ENCODE results near the gene TUBB2B.

TUBB2B gene

DNA sequence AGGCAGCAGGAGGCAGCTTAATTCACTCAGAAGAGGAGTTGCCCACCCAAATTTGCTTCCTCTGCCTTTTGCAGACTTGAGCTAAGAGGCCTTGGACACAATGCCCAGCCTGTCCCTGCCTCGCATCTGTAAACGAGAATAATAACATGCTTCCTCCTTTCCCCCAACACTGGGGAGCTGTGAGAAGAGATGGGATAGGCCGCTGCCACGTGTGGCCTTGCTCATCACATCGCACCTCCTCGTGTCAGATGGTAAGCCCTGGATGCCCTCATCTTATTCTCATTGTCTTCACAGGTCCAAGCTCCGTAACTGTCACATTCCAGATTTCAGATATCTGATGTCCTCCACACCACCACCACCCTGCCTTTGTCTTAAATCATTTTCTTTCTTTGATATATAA lies 13.1 kb upstream of the TUBB2B start:
- TF ChIP-seq TAF1 (IDR thresholded peaks at IDR 0.05; ENCODE audit: borderline replicate concordance, low read depth, low read length) (no peak), POLR2A (IDR thresholded peaks at IDR 0.05; ENCODE audit: low read depth, low read length) (no peak), POLR2AphosphoS5 (IDR thresholded peaks at IDR 0.05; ENCODE audit: low read depth, low read length) (no peak)
- DNase-seq (ENCODE audit: insufficient read length) (no peak), FAIRE-seq (no peak)

DNA sequence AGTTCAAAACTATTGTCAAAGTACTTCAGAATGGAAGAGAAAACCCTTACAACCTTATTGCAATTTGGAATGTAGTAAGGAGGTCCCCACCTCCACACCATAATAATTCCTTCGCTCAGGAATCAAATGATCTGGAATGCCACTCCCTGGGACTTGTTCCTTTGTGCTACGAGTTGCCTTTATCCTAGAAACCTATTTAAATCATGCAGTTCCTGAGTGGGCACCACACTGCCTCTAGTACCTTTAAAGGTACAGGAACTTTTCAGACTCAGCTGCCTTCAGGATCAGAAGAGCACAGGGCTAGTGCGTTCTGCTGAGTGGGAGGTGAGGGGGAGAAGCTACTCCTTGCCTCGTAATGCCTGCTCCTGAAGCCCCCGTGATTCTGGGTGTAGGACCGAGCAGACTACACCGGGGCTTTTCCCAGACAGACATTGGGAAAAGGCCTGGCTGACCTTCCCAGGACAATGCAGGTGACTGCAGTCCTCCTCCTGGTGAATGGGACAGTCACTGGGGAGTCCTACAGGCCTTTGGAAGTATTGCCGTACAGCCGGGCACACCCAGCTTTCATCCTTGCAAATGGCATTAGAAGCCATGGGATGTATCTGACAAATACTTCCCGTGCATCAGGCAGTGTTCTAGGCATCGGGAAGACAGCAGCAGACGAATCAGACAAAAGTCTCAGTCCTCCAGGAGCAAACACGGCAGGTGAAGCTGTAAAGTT lies 11.8 kb upstream of the TUBB2B start:
- TF ChIP-seq TAF1 (IDR thresholded peaks at IDR 0.05; ENCODE audit: borderline replicate concordance, low read depth, low read length), result no peak
- no peak for FAIRE-seq
- DNase-seq (ENCODE audit: insufficient read length), result no peak

DNA sequence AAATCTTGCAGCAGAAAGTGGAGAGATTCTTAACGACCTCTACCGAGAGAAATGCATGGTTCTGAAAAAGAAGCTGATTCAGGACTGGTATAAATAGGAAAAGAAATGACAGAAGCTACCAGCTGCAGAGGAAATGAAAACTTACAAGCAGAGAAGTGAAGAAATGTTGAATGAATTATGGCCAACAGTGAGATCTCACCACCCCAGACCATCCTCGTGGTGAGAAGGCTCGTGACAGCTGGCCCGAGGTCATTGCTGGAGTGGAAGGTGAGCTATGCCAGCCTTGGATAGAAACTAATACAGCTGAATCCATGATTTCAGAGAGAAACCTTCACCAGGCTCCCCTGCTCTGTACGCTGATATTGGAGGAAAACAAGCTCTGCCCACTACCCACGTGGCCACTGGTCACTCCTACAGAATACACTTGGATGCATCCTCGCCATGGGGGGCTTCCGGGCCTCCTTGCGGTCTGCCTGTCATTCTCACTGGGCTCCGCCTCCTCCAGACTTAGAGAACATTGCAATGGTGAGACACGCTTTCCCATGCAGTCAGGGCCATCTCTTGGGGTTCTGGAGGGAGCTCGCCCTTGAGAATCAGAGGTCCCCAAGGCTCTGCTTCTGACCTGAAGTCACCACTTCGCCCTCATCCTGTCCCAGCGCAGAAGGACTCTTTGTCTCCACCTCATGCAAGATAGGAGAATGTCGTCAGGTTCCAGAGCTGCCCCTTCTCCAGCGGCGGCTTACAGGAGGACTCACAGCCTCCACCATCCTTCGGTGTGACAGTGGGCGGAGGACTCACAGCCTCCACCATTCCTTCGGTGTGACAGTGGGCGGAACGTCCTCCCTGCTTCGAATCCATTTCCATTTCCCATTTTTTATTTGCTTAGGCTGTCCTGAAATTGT lies 10.6 kb upstream of the TUBB2B start:
- TF ChIP-seq POLR2A (IDR thresholded peaks at IDR 0.05; ENCODE audit: low read depth, low read length) (no peak), POLR2AphosphoS5 (IDR thresholded peaks at IDR 0.05; ENCODE audit: low read depth, low read length) (no peak), TAF1 (IDR thresholded peaks at IDR 0.05; ENCODE audit: borderline replicate concordance, low read depth, low read length) (no peak)
- DNase-seq (ENCODE audit: insufficient read length), result no peak
- FAIRE-seq, result peak; percentile 64

DNA sequence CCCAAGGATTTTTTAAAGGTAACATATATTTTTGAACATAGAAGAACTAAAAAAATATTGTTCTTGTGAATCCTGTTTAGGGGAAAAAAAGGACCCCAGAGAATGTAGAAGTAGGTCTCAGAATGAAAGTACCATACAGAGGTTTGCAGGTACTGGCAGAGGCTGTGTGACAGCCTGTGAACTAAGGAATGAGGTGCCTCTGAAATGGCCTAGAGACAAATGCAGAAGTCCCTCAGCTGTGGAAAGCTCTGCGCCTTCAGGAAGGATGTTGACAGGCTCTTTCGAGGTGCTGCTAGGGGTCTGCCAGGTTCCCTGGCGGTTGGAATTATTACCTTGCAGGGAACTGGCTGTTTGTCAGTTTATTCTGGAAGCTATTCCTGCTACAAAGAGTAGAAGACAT lies 8.6 kb upstream of the TUBB2B start:
- TF ChIP-seq TAF1 (IDR thresholded peaks at IDR 0.05; ENCODE audit: borderline replicate concordance, low read depth, low read length) (no peak), POLR2AphosphoS5 (IDR thresholded peaks at IDR 0.05; ENCODE audit: low read depth, low read length) (no peak), POLR2A (IDR thresholded peaks at IDR 0.05; ENCODE audit: low read depth, low read length) (no peak)
- FAIRE-seq (peak; percentile 36), DNase-seq (ENCODE audit: insufficient read length) (no peak)

DNA sequence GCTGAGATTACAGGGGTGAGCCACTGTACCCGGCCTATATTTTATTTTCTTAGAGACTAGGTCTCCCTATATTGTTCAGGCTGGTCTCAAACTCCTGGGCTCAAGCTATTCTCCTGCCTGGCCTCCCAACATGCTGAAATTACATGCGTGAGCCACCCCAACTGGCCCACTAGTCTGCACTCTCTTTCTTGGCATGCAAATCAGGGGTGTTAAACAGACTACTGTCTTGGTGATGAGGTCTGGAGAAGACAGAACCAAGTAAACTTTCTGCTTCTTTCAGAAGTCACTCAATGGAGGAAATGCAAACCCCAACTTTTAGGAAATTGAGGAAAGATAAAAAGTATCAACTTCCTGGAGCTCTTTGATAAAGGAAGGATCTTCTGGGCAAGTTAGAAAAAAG lies 8.0 kb upstream of the TUBB2B start:
- FAIRE-seq (no peak), DNase-seq (ENCODE audit: insufficient read length) (no peak)
- no peak for TF ChIP-seq POLR2A (IDR thresholded peaks at IDR 0.05; ENCODE audit: low read depth, low read length)
- TF ChIP-seq TAF1 (IDR thresholded peaks at IDR 0.05; ENCODE audit: borderline replicate concordance, low read depth, low read length), result no peak

DNA sequence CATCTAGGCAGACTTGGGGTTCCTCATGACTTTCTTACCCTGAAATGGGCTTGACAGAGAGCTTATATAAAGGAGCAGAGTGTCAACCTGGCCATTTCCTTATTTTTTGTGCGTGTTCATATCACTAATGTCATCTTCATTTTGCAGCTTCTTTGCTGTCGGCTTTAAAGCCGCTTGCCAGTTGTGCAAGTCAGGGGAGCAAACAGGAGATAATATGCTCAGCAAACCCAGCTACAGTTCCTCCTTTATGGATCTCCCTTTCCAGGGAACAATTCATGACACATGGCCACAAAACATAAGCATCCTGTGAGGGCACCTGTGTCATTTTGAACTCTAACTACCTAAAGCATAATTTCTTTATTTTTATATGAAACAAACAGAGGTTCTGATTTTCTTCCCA lies 6.5 kb upstream of the TUBB2B start:
- FAIRE-seq (no peak), DNase-seq (ENCODE audit: insufficient read length) (no peak)
- TF ChIP-seq TAF1 (IDR thresholded peaks at IDR 0.05; ENCODE audit: borderline replicate concordance, low read depth, low read length), result no peak
- no peak for TF ChIP-seq POLR2A (IDR thresholded peaks at IDR 0.05; ENCODE audit: low read depth, low read length)

DNA sequence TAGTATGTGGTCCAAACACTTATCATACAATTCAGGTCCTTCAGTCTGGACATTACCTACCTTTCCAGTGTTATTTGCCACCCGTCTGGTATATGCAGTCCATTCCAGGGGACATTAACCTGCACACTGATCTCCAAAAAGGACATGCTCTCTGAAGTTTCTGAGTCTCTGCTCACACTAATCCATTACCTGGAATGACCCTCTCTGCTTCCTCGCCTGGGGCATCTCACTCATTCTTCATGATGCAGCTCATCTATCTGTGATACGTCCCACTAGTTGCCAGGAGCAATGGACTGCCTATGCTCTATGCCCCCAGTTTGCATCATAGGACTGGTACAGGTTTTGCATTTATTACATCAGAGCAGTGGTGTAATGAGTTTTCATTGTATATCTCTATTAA lies 5.9 kb upstream of the TUBB2B start:
- no peak for FAIRE-seq
- TF ChIP-seq TAF1 (IDR thresholded peaks at IDR 0.05; ENCODE audit: borderline replicate concordance, low read depth, low read length), result no peak
- TF ChIP-seq POLR2A (IDR thresholded peaks at IDR 0.05; ENCODE audit: low read depth, low read length), result no peak
- DNase-seq (ENCODE audit: insufficient read length), result no peak

DNA sequence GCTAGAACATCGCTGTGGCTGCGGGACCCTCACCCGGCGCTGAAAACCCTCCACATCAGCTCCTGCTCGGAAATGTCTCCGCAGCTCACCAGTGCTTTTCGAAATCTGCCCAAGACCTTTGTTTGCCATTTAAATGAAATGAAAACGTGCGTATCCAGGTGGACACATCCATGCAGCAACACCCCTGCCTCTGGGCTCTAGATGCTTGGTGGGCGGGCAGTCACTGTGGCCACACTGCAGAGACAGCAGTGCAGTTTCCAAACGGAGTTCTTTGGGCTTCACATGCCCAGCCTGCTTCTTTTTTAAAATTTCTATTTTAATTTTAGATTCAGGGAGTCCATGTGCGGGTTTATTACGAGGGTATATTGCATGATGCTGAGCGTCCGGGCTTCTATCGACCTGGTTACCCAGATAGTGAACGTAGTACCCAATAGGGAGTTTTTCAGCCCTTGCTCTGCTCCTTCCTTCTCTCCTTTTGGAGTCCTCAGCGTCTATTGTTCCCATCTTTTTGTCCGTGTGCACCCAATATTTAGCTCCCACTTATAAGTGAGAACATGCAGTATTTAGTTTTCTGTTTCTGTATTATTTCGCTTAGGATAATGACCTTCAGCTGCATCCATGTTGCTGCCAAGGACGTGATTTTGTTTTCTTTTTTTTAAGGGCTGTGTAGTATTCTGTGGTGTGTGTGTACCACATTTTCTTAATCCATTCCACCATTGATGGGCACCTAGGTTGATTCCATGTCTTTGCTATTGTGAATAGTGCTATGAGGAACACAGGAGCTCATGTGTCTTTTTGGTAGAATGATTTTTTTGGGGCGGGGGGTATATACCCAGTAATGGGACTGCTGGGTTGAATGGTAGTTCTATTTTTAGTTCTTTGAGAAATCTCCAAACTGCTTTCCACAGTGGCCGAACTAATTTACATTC lies 4.8 kb upstream of the TUBB2B start:
- no peak for FAIRE-seq
- no peak for DNase-seq (ENCODE audit: insufficient read length)
- TF ChIP-seq POLR2AphosphoS5 (IDR thresholded peaks at IDR 0.05; ENCODE audit: low read depth, low read length) (no peak), POLR2A (IDR thresholded peaks at IDR 0.05; ENCODE audit: low read depth, low read length) (no peak), TAF1 (IDR thresholded peaks at IDR 0.05; ENCODE audit: borderline replicate concordance, low read depth, low read length) (no peak)

DNA sequence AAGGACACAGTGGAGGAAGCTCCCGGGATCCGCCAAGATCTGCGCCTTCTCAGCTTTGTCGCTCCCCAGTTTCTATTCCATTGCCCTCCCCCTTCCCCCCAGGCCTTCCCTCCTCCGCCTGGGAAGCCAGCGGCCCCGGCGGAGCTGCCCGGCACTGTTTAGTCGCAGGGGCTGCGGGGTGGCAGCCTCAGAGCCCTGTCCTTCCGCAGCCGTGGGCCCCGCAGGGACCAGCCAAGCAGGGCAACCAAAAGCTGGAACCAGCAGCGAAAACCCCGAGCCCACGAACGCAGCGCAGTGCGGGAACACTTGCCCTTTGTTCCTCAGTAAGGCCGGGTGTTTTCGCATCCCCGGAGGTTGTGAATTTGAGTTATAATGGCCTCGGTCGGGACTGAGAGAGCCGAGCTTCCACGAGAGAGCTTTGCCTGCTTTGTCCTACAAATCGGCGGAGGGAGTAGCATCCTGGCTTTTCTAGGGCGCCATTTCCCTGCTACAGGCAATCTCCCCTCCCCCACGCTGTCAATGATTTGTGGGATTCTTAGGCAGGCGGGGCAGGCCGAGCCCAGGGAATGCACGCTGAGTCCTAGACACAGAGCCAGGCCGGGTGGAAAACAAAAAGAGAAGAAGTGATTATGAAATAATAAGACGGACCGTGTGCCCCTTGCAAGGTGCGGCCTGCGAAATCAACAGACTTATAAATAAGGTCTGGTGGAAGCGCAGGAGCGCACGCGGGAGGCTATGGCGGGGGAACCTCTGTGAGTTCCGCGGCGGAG lies 4.0 kb upstream of the TUBB2B start:
- no peak; the same call in 1 of the 2 replicates for TF ChIP-seq TAF1 (IDR thresholded peaks at IDR 0.05; ENCODE audit: borderline replicate concordance, low read depth, low read length)
- DNase-seq (ENCODE audit: insufficient read length), result no peak
- FAIRE-seq, result no peak

DNA sequence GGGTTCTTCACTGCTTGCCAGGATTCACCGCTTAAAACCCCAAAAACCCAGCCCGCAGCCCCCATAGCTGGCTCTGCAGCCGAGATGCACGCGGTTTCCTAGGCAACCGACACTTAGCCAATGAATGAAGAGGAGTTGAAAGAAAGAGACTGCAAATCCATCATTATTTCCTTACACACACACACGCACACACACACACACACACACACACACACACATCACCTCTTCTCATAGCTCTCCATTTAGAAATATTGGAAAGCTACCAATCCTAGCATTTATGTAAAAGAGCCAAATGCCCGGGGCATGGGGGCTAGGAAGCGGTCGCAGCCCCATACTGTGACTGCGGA lies 3.4 kb upstream of the TUBB2B start:
- no peak for DNase-seq (ENCODE audit: insufficient read length)
- FAIRE-seq, result no peak
- TF ChIP-seq POLR2AphosphoS5 (IDR thresholded peaks at IDR 0.05; ENCODE audit: low read depth, low read length) (no peak), POLR2A (IDR thresholded peaks at IDR 0.05; ENCODE audit: low read depth, low read length) (no peak), TAF1 (IDR thresholded peaks at IDR 0.05; ENCODE audit: borderline replicate concordance, low read depth, low read length) (no peak)

DNA sequence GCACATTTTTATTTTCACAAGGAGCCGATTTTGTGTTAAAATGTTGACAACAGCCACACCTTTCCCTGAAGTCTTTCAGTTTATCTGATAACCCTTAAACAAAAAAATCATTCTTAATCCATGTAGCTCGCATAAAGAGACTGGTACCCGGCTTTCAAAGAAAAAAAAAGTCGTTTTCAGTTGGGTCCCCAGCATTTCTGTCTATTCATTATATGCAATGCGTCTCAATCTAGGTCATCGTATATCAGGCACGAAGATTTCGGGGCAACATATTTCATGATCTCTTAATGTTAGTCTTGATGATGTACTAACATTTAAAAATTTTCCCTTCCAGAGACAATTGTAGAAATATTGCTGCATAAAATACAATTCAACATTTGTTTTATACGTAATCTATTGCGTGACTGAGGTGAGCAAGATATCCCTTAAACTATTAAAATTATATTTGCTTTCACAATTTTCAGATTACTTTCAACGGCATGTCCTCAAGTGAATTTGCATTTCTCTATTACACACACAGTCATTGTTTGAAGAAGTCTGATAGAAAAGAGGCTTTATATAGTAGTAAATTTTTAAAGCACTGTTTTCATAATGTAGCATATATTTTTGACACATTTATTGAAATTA lies 2.9 kb upstream of the TUBB2B start:
- no peak for TF ChIP-seq TAF1 (IDR thresholded peaks at IDR 0.05; ENCODE audit: borderline replicate concordance, low read depth, low read length)
- no peak for TF ChIP-seq POLR2AphosphoS5 (IDR thresholded peaks at IDR 0.05; ENCODE audit: low read depth, low read length)
- TF ChIP-seq POLR2A (IDR thresholded peaks at IDR 0.05; ENCODE audit: low read depth, low read length), result no peak
- DNase-seq (ENCODE audit: insufficient read length) (no peak), FAIRE-seq (no peak)

All from GM12892 (cell line).